ENCODE measurements around the gene COL6A2.

Gene COL6A2

GRCh38 chr21:46144464-46145070, 46.7 kb downstream of the COL6A2 start:
- DNase-seq: peak; percentile 20

- no peak for DNase-seq
These were observed 47.4 kb downstream of the COL6A2 start for GRCh38 chr21:46145159-46145839.

- no peak for DNase-seq
These were observed 48.2 kb downstream of the COL6A2 start for GRCh38 chr21:46145840-46146691.

GRCh38 chr21:46146856-46147255, 48.9 kb downstream of the COL6A2 start:
- no peak for DNase-seq

GRCh38 chr21:46147429-46147828, 49.5 kb downstream of the COL6A2 start:
- DNase-seq: peak; percentile 65

- no peak for DNase-seq
These were observed 50.2 kb downstream of the COL6A2 start for GRCh38 chr21:46148106-46148505.

GRCh38 chr21:46149205-46149901, 51.4 kb downstream of the COL6A2 start:
- DNase-seq: no peak

GRCh38 chr21:46150073-46150472, 52.2 kb downstream of the COL6A2 start:
- DNase-seq: no peak

GRCh38 chr21:46150491-46151121, 52.7 kb downstream of the COL6A2 start:
- no peak for DNase-seq

GRCh38 chr21:46151261-46151988, 53.5 kb downstream of the COL6A2 start:
- no peak for DNase-seq

- peak; percentile 0 for DNase-seq
These were observed 54.3 kb downstream of the COL6A2 start for GRCh38 chr21:46151989-46152926.

GRCh38 chr21:46152927-46153246, 55.0 kb downstream of the COL6A2 start:
- DNase-seq: no peak

- peak; percentile 68 for DNase-seq
These were observed 55.6 kb downstream of the COL6A2 start for GRCh38 chr21:46153247-46154154.

GRCh38 chr21:46154155-46154954, 56.4 kb downstream of the COL6A2 start:
- DNase-seq: peak; percentile 1

GRCh38 chr21:46154955-46155513, 57.1 kb downstream of the COL6A2 start:
- DNase-seq: peak; percentile 1

GRCh38 chr21:46155514-46156377, 57.8 kb downstream of the COL6A2 start, which contains the start of gene FTCD:
TSS of gene FTCD (minus strand) at chr21:46155579. CDS start at chr21:46155523, 56 bp downstream.
- DNase-seq: peak; percentile 1

GRCh38 chr21:46156378-46156645, 58.4 kb downstream of the COL6A2 start:
- DNase-seq: no peak

- DNase-seq: peak; percentile 1
These were observed 58.8 kb downstream of the COL6A2 start for GRCh38 chr21:46156678-46157077.

All from stimulated activated CD4-positive, alpha-beta T cell treated with anti-CD3 and anti-CD28 coated beads, Interleukin-15, amount 100 ng/mL, for 24 hours (primary cell).